HFFc6 (cell line): Measurements from ENCODE around the gene HIVEP3. TPM values are rescaled to one million over a fixed set of nuclear protein-coding genes. Genes with fewer than 3 reads are reported as not detected.

Source experiments
- DNase-seq: peaks from one replicate; pipeline ENCODE4 v3.0.0-alpha.2; 2018
- H3K27ac Mint-ChIP-seq: 2 replicates; pipeline ENCODE4 v1.8.0; 2020; ENCODE audit warnings: mild to moderate bottlenecking, mixed read lengths
- H3K27me3 Mint-ChIP-seq: 2 replicates; pipeline ENCODE4 v1.8.0; 2021; ENCODE audit warnings: mild to moderate bottlenecking, moderate library complexity, mixed read lengths; ENCODE audit not compliant: insufficient read depth
- H3K36me3 Mint-ChIP-seq: 2 replicates; pipeline ENCODE4 v1.8.0; 2021; ENCODE audit warnings: low read depth, mixed read lengths
- H3K4me1 Mint-ChIP-seq: 2 replicates; pipeline ENCODE4 v1.8.0; 2020; ENCODE audit warnings: low read depth, mixed read lengths
- H3K4me3 Mint-ChIP-seq: 2 replicates; pipeline ENCODE4 v1.8.0; 2020; ENCODE audit warnings: mild to moderate bottlenecking, moderate library complexity, mixed read lengths
- H3K9me3 Mint-ChIP-seq: 2 replicates; pipeline ENCODE4 v1.8.0; 2020; ENCODE audit warnings: mild to moderate bottlenecking, mixed read lengths
- total RNA-seq, 6 experiments: library from RNA; stranded (reverse); fragmentation: NEBNext Ultra II Directional; extraction: Animal tissue kit (Norgen Biotek cat#: 25700); gene quantifications; 2 replicates in 1 of 6; 3 replicates in 5 of 6; pipeline ENCODE4 v1.2.3, GENCODE V29; 2021
- TF ChIP-seq, protein P1 (sequence below): fragments of 200-600 bp; sonication (generic); IDR thresholded peaks from 2 replicates; pipeline ENCODE4 v1.5.0; 2021; ENCODE audit warnings: antibody characterized with exemption, mild to moderate bottlenecking

The HIVEP3 gene
- total RNA-seq, 6 experiments from 2014 or later = 7.0 to 9.7 (median 7.9) TPM

DNA sequence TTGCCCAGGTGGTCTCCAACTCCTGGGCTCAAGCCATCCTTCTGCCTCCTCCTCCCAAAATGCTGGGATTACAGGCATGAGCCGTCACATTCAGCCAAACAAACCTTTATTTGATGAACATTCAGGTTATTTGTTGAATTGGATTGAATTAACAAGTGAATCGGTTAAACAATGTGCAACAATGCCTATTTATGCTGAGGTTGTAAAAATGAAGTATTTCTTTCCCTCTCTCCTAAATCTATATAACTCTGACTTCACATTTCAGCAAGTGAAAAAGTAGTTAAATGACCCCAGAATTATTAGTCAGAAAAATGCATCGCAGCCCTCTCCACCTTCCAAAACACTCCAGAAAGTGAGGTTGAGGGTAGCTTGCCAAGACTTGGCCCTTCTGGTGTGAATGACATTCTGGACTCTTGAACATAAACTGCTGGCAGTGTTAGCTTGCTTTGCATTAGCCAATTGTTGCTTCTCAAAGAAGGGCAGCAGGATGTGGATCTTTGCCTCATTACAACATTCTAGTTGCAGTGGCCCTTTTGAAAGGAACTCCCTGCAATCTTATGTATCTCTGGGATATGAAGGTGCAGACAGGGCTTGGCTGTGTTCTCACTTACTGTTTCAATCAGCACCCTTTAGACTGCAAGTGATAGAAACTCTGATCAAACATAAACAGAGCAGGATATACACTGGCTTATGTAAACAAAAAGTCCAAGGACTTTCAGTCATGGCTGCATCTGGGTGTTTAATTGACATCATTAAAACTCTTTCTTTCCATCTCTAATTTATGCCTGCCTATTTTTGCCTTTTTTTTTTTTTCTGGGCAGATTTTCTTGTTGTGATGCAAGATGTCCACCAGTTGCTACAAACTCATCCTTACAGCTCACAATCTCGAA, 456.7 kb downstream of the HIVEP3 start:
- H3K4me1 Mint-ChIP-seq = peaks cover 11% of the 10 kb centered on the region
- H3K4me3 Mint-ChIP-seq = no peak overlapping the region
- no peak overlapping the region for H3K27ac Mint-ChIP-seq
- no peak for DNase-seq
- TF ChIP-seq, protein P1, sequence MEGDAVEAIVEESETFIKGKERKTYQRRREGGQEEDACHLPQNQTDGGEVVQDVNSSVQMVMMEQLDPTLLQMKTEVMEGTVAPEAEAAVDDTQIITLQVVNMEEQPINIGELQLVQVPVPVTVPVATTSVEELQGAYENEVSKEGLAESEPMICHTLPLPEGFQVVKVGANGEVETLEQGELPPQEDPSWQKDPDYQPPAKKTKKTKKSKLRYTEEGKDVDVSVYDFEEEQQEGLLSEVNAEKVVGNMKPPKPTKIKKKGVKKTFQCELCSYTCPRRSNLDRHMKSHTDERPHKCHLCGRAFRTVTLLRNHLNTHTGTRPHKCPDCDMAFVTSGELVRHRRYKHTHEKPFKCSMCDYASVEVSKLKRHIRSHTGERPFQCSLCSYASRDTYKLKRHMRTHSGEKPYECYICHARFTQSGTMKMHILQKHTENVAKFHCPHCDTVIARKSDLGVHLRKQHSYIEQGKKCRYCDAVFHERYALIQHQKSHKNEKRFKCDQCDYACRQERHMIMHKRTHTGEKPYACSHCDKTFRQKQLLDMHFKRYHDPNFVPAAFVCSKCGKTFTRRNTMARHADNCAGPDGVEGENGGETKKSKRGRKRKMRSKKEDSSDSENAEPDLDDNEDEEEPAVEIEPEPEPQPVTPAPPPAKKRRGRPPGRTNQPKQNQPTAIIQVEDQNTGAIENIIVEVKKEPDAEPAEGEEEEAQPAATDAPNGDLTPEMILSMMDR = no peak
- H3K36me3 Mint-ChIP-seq = no peaks in the 10 kb centered on the region
- H3K9me3 Mint-ChIP-seq = no peaks in the 10 kb centered on the region
- H3K27me3 Mint-ChIP-seq = peaks cover 20% of the 10 kb centered on the region

- peaks cover 7% of the 10 kb centered on the region for H3K27me3 Mint-ChIP-seq
These were observed 461.7 kb downstream of the HIVEP3 start for GRCh38 chr1:41456847-41457540.

More at GRCh38 chr1:41456847-41457540, 461.7 kb downstream of the HIVEP3 start:
- no peaks in the 10 kb centered on the region for H3K36me3 Mint-ChIP-seq
- DNase-seq = no peak
- H3K4me3 Mint-ChIP-seq = no peak overlapping the region
- TF ChIP-seq, protein P1 = no peak
- no peaks in the 10 kb centered on the region for H3K9me3 Mint-ChIP-seq
- H3K4me1 Mint-ChIP-seq = peaks cover 30% of the 10 kb centered on the region
- no peak overlapping the region for H3K27ac Mint-ChIP-seq

Other genes with a start within 250 kb of the HIVEP3 start
- not detected for gene GUCA2B, start 234.5 kb upstream of the HIVEP3 start, total RNA-seq
- gene GUCA2A, start 245.8 kb upstream of the HIVEP3 start, total RNA-seq = not detected